NCI-H2196 treated with DMSO at 0.1 percent for 48 hours (cell line): ENCODE data around the gene EID3.

Experiments
- DNase-seq: peaks from one replicate; lab custom pipeline; 2025; ENCODE audit not compliant: unreplicated experiment; lab: John Stamatoyannopoulos, UW

The EID3 gene

GRCh38 chr12:104353012-104353981, 49.8 kb downstream of the EID3 start:
- DNase-seq: no peak

- DNase-seq: no peak
Measured at GRCh38 chr12:104354167-104354867, 50.8 kb downstream of the EID3 start.
